Lower leg skin (tissue), 3 donors: ENCODE data around the gene FAM210A.

Experiments used
- CTCF ChIP-seq, 3 donors: fragments of 450-650 bp; IDR thresholded peaks; one replicate each; pipeline ENCODE4 v1.5.1; 2016; ENCODE audit warnings: antibody characterized with exemption in 3 of 3, mild to moderate bottlenecking in 3 of 3, moderate library complexity in 2 of 3
- POLR2A ChIP-seq, 2 donors: fragments of 450-650 bp; IDR thresholded peaks; one replicate each; pipeline ENCODE4 v1.6.1; 2016 to 2017; ENCODE audit warnings: antibody characterized with exemption in 2 of 2, mild to moderate bottlenecking in 1 of 2, moderate library complexity in 1 of 2

GRCh38 chr18:13676471-13676870 lies 49.9 kb downstream of the FAM210A start:
- TF ChIP-seq CTCF (IDR thresholded peaks at IDR 0.05) (no peak), POLR2A (IDR thresholded peaks at IDR 0.05) (no peak)
